HepG2 (cell line): ENCODE results near the gene LYST.

ENCODE experiments used
- DPF2 ChIP-seq: sonication (generic); formaldehyde crosslinking; IDR thresholded peaks from 2 replicates; pipeline ENCODE4 v1.4.0; 2020; ENCODE audit warnings: mild to moderate bottlenecking, low read depth, missing genetic modification reagents, borderline replicate concordance
- ERF ChIP-seq: IDR thresholded peaks from 2 replicates; pipeline ENCODE4 v1.6.1; 2018; ENCODE audit warnings: missing biosample characterization, missing genetic modification reagents
- NCOA1 ChIP-seq: sonication (generic); formaldehyde crosslinking; IDR thresholded peaks from 2 replicates; pipeline ENCODE4 v1.9.0; 2021; ENCODE audit warnings: missing genetic modification reagents
- ZNF251 ChIP-seq: sonication (generic); formaldehyde crosslinking; IDR thresholded peaks from 2 replicates; pipeline ENCODE4 v1.9.0; 2021; ENCODE audit warnings: mild to moderate bottlenecking, missing genetic modification reagents
- ZNF746 ChIP-seq: sonication (generic); formaldehyde crosslinking; IDR thresholded peaks from 2 replicates; pipeline ENCODE4 v1.8.0; 2022; ENCODE audit warnings: mild to moderate bottlenecking, missing genetic modification reagents
- ZSCAN29 ChIP-seq: sonication (generic); formaldehyde crosslinking; conservative IDR thresholded peaks from 2 replicates; pipeline ENCODE4 v1.4.0; 2020; ENCODE audit warnings: mild to moderate bottlenecking, missing genetic modification reagents
- TF ChIP-seq, protein P1 (sequence below): sonication (generic); formaldehyde crosslinking; IDR thresholded peaks from 2 replicates; pipeline ENCODE4 v1.5.0; 2020; ENCODE audit warnings: mild to moderate bottlenecking, missing genetic modification reagents

DNA sequence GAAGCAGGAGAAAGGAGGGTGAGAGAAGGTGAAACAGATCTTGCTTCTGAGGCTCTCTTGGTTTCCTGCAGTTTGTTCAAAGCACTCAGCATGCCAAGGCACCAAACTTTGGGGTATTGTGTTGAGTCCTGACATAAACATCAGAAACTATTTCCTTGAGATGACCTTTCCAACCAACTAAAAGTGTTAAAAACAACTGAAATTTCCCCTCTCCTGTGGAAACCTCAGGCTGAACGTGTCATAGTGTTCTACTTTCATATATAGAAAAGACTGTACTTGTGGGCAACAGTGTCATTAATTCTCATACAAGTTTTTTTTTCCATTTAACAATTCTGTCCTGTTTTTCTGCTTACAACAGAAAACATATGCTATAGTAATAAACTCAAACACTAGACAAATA lies 6.3 kb upstream of the LYST start:
- TF ChIP-seq ZNF251 (CRISPR knock-in tag) (no peak), NCOA1 (CRISPR knock-in tag) (no peak), DPF2 (CRISPR knock-in tag) (no peak), ERF (no peak), ZSCAN29 (CRISPR knock-in tag) (no peak), ZNF746 (CRISPR knock-in tag) (no peak)
- TF ChIP-seq, protein P1, sequence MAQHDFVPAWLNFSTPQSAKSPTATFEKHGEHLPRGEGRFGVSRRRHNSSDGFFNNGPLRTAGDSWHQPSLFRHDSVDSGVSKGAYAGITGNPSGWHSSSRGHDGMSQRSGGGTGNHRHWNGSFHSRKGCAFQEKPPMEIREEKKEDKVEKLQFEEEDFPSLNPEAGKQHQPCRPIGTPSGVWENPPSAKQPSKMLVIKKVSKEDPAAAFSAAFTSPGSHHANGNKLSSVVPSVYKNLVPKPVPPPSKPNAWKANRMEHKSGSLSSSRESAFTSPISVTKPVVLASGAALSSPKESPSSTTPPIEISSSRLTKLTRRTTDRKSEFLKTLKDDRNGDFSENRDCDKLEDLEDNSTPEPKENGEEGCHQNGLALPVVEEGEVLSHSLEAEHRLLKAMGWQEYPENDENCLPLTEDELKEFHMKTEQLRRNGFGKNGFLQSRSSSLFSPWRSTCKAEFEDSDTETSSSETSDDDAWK, result no peak
